RWPE1 (cell line): ENCODE measurements around the gene DOK6.

Experiments used
- CTCF ChIA-PET: fragments of 350-600 bp; sonication (Branson Sonifier 250); formaldehyde crosslinking; extraction: SDS; loops from one replicate; lab custom pipeline; 2021; lab: Yijun Ruan, JAX
- POLR2A ChIA-PET: fragments of 400-600 bp; formaldehyde crosslinking; extraction: SDS; loops from one replicate; lab custom pipeline; 2020; ENCODE audit warnings: antibody characterized with exemption; ENCODE audit not compliant: low non-redundant PET; lab: Yijun Ruan, JAX
- DNase-seq: peaks from one replicate; pipeline ENCODE4 v3.0.0; 2012; ENCODE audit warnings: low spot score
- H3K27ac ChIP-seq: fragments of 450-650 bp; 2 replicates; pipeline ENCODE4 v1.5.1; 2017
- CTCF ChIP-seq: fragments of 450-650 bp; conservative IDR thresholded peaks from 2 replicates; pipeline ENCODE4 v1.5.1; 2017; ENCODE audit warnings: low read depth, mild to moderate bottlenecking

Gene DOK6

GRCh38 chr18:69664399-69664798 is 263.7 kb downstream of the DOK6 start:
- no peak for TF ChIP-seq CTCF
- DNase-seq: no peak
- ChIA-PET CTCF (no interaction called here), POLR2A (no interaction called here)
- H3K27ac ChIP-seq: no peak overlapping the region

- CTCF ChIA-PET: no interaction called here
- TF ChIP-seq CTCF: no peak
- POLR2A ChIA-PET: no interaction called here
- H3K27ac ChIP-seq: no peak overlapping the region
- no peak for DNase-seq
These were observed 273.7 kb downstream of the DOK6 start for GRCh38 chr18:69674292-69674877.

GRCh38 chr18:69674966-69675365 is 274.3 kb downstream of the DOK6 start:
- no peak overlapping the region for H3K27ac ChIP-seq
- DNase-seq: no peak
- ChIA-PET CTCF (no interaction called here), POLR2A (no interaction called here)
- TF ChIP-seq CTCF: no peak

- no peak for TF ChIP-seq CTCF
- ChIA-PET POLR2A (no interaction called here), CTCF (no interaction called here)
- DNase-seq: no peak
- no peak overlapping the region for H3K27ac ChIP-seq
These were observed 276.9 kb downstream of the DOK6 start for GRCh38 chr18:69677595-69677994.

- CTCF ChIA-PET: interaction anchor here (0.6 kb wide), 1 partner anchor 368 kb away, joined by 3 read pairs; no protein-coding TSS in a partner anchor
- no peak for TF ChIP-seq CTCF
- no peak overlapping the region for H3K27ac ChIP-seq
- no peak for DNase-seq
- POLR2A ChIA-PET: no interaction called here
These were observed 279.4 kb downstream of the DOK6 start for GRCh38 chr18:69680123-69680522.

GRCh38 chr18:69683176-69683575 is 282.5 kb downstream of the DOK6 start:
- POLR2A ChIA-PET: no interaction called here
- CTCF ChIA-PET: no interaction called here

More at GRCh38 chr18:69683176-69683575, 282.5 kb downstream of the DOK6 start:
- no peak overlapping the region for H3K27ac ChIP-seq
- no peak for DNase-seq
- TF ChIP-seq CTCF: no peak
